CD14-positive monocyte (primary cell): ENCODE data around the gene ELMO1. TPM values are rescaled to one million over a fixed set of nuclear protein-coding genes. Genes with fewer than 3 reads are reported as not detected.

Experiments
- DNase-seq, 3 donors: peaks; one replicate each; pipeline ENCODE4 v3.0.0-alpha.2; 2011 to 2022
- H2AFZ ChIP-seq: 2 replicates; pipeline ENCODE4 v1.6.0; 2012; ENCODE audit warnings: mild to moderate bottlenecking, low read depth, low read length, inconsistent platforms; ENCODE audit not compliant: insufficient read depth, poor library complexity, severe bottlenecking
- H3K27ac ChIP-seq, 2 donors: 1 replicate in 1 of 2; 2 replicates in 1 of 2; pipeline ENCODE4 v1.5.1; 2012 to 2013; ENCODE audit warnings: low read length in 2 of 2, control low read depth in 1 of 2, inconsistent platforms in 1 of 2, low read depth in 1 of 2, mild to moderate bottlenecking in 1 of 2
- H3K27me3 ChIP-seq, 2 donors: one replicate each; pipeline versions ENCODE4 v1.6.0 to v1.6.1; 2011 to 2013; ENCODE audit warnings: low read length in 2 of 2; ENCODE audit not compliant: control insufficient read depth in 2 of 2, insufficient read depth in 2 of 2
- H3K36me3 ChIP-seq, 2 donors: replicated peaks in 1 of 2; 1 replicate in 1 of 2; 2 replicates in 1 of 2; pipeline versions ENCODE4 v1.5.1 to v1.6.1; 2012 to 2013; ENCODE audit warnings: low read length in 2 of 2, control low read depth in 1 of 2, inconsistent platforms in 1 of 2, mild to moderate bottlenecking in 1 of 2; ENCODE audit not compliant: insufficient read depth in 2 of 2, control insufficient read depth in 1 of 2
- H3K4me1 ChIP-seq, 2 donors: 1 replicate in 1 of 2; 2 replicates in 1 of 2; pipeline versions ENCODE4 v1.5.1 to v1.6.1; 2012 to 2013; ENCODE audit warnings: low read length in 2 of 2, control low read depth in 1 of 2, inconsistent platforms in 1 of 2, mild to moderate bottlenecking in 1 of 2, moderate library complexity in 1 of 2; ENCODE audit not compliant: insufficient read depth in 2 of 2, control insufficient read depth in 1 of 2
- H3K4me2 ChIP-seq: replicated peaks from 2 replicates; pipeline ENCODE3; 2012; ENCODE audit warnings: low read length, moderate library complexity, mild to moderate bottlenecking; ENCODE audit not compliant: poor library complexity, severe bottlenecking; ENCODE audit errors: extremely low read depth
- H3K4me3 ChIP-seq, 3 experiments: fragments of 200-600 bp in 1 of 3; sonication (generic) in 1 of 3; replicated peaks in 1 of 3; 1 replicate in 2 of 3; 2 replicates in 1 of 3; pipeline ENCODE4 v1.5.1; 2011 to 2013; ENCODE audit warnings: low read length in 3 of 3, mild to moderate bottlenecking in 3 of 3, control low read depth in 2 of 3, low read depth in 2 of 3, inconsistent platforms in 1 of 3, moderate library complexity in 1 of 3
- H3K79me2 ChIP-seq: 2 replicates; pipeline ENCODE4 v1.6.0; 2012; ENCODE audit warnings: mild to moderate bottlenecking, control low read depth, inconsistent platforms, low read length, moderate library complexity; ENCODE audit not compliant: insufficient read depth
- H3K9ac ChIP-seq: 2 replicates; pipeline ENCODE4 v1.6.0; 2017; ENCODE audit warnings: low read length, mild to moderate bottlenecking; ENCODE audit not compliant: insufficient read depth, poor library complexity, severe bottlenecking
- H3K9me3 ChIP-seq, 2 donors: replicated peaks in 1 of 2; 1 replicate in 1 of 2; 2 replicates in 1 of 2; pipeline versions ENCODE4 v1.5.1 to v1.6.1; 2012 to 2013; ENCODE audit warnings: low read length in 2 of 2, control low read depth in 1 of 2; ENCODE audit not compliant: control insufficient read depth in 1 of 2, insufficient read depth in 1 of 2
- H4K20me1 ChIP-seq: 2 replicates; pipeline ENCODE4 v1.6.0; 2012; ENCODE audit warnings: mild to moderate bottlenecking, low read length, control low read depth, moderate library complexity; ENCODE audit not compliant: insufficient read depth
- H3K27ac Mint-ChIP-seq, 7 donors: one replicate each; pipeline ENCODE4 v1.8.0; 2020; ENCODE audit warnings: mild to moderate bottlenecking in 7 of 7, mixed read lengths in 7 of 7, moderate library complexity in 6 of 7, inconsistent platforms in 2 of 7
- H3K27me3 Mint-ChIP-seq, 3 donors: one replicate each; pipeline ENCODE4 v1.8.0; 2021 to 2022; ENCODE audit warnings: low read depth in 3 of 3, mild to moderate bottlenecking in 3 of 3, mixed read lengths in 3 of 3, moderate library complexity in 3 of 3, inconsistent platforms in 1 of 3
- H3K36me3 Mint-ChIP-seq, 2 donors: one replicate each; pipeline ENCODE4 v1.8.0; 2020; ENCODE audit warnings: mixed read lengths in 2 of 2, inconsistent platforms in 1 of 2, mild to moderate bottlenecking in 1 of 2
- H3K4me1 Mint-ChIP-seq: one replicate; pipeline ENCODE4 v1.8.0; 2020; ENCODE audit warnings: mild to moderate bottlenecking, mixed read lengths
- H3K4me3 Mint-ChIP-seq, 2 donors: one replicate each; pipeline ENCODE4 v1.8.0; 2020; ENCODE audit warnings: mild to moderate bottlenecking in 2 of 2, mixed read lengths in 2 of 2, moderate library complexity in 1 of 2
- H3K9me3 Mint-ChIP-seq, 7 donors: one replicate each; pipeline ENCODE4 v1.8.0; 2020 to 2022; ENCODE audit warnings: mixed read lengths in 7 of 7, mild to moderate bottlenecking in 6 of 7, moderate library complexity in 6 of 7, inconsistent platforms in 2 of 7
- CTCF ChIP-seq: fragments of 200-600 bp; IDR thresholded peaks from one replicate; pipeline ENCODE4 v1.8.0; 2022; ENCODE audit warnings: antibody characterized with exemption, mild to moderate bottlenecking
- WGBS: methylation state at CpG from one replicate; pipeline ENCODE4 v1.1.5; 2013; ENCODE audit warnings: missing lambda C conversion rate; ENCODE audit not compliant: insufficient coverage; 5-methylcytosine and 5-hydroxymethylcytosine counted together
- intact Hi-C, 2 donors: fragments of 100-400 bp; cut with micrococcal nuclease; formaldehyde crosslinking; loops; one replicate each; pipeline versions ENCODE4 v1.15.0 to v1.15.1; 2023
- polyA plus RNA-seq, 3 donors: library from polyadenylated mRNA; depleted of rRNA in 1 of 3; unstranded in 2 of 3; stranded (reverse) in 1 of 3; fragments of 300-500 nt in 2 of 3; fragments of >200 nt in 1 of 3; fragmentation: Illumina TruSeq in 2 of 3; gene quantifications; 1 replicate in 2 of 3; 2 replicates in 1 of 3; pipeline ENCODE4 v1.2.3, GENCODE V29; 2012 to 2021

ELMO1 gene
- polyA plus RNA-seq, 3 donors, result 46.6 to 50.2 (median 46.7) TPM

- DNase-seq, result peak; percentile 64 to 80 (median 72)
- H3K4me3 Mint-ChIP-seq, result peak overlapping the region; percentile 74 to 93
- H3K79me2 ChIP-seq, result peaks cover 88% of the 10 kb centered on the region
- peak overlapping the region; percentile 53 for H3K4me2 ChIP-seq
- H2AFZ ChIP-seq, result peak overlapping the region; percentile 38
- TF ChIP-seq CTCF, result no peak
- peaks cover 37% of the 10 kb centered on the region in 2 donors for H3K4me1 ChIP-seq
- peak overlapping the region; percentile 62 to 77 for H3K27ac ChIP-seq
- 0% methylated on average over 4 of the region's 5 CpGs for WGBS
- H3K27ac Mint-ChIP-seq, result peak overlapping the region; percentile 87 to 94 (median 91)
- peaks cover 2 to 39% of the 10 kb centered on the region in 2 donors for H3K36me3 ChIP-seq
- no peaks in the 10 kb centered on the region for H3K9me3 ChIP-seq
- H3K9me3 Mint-ChIP-seq, result peaks cover 0 to 2% (median 0%) of the 10 kb centered on the region in 7 donors
- H3K4me1 Mint-ChIP-seq, result peaks cover 61% of the 10 kb centered on the region
- intact Hi-C loops, result no loop called here
- H3K27me3 ChIP-seq, result no peaks in the 10 kb centered on the region
- H3K36me3 Mint-ChIP-seq, result peaks cover 32 to 47% of the 10 kb centered on the region in 2 donors
- peaks cover 72% of the 10 kb centered on the region for H4K20me1 ChIP-seq
- H3K9ac ChIP-seq, result peak overlapping the region; percentile 12
- peak overlapping the region; percentile 4 to 56 (median 44) for H3K4me3 ChIP-seq
- peaks cover 0 to 2% (median 1%) of the 10 kb centered on the region in 3 donors for H3K27me3 Mint-ChIP-seq
These were observed 112.4 kb downstream of the ELMO1 start for GRCh38 chr7:37336259-37336658.

GRCh38 chr7:37333075-37333474 is 115.6 kb downstream of the ELMO1 start:
- Mint-ChIP-seq H3K9me3 (peaks cover 0 to 2% (median 0%) of the 10 kb centered on the region in 7 donors), H3K36me3 (peaks cover 16 to 32% of the 10 kb centered on the region in 2 donors), H3K4me3 (no peak overlapping the region), H3K27ac (peak overlapping the region in 3 of 7 donors; percentile 1 to 75 (median 16)), H3K27me3 (peaks cover 0 to 2% (median 1%) of the 10 kb centered on the region in 3 donors), H3K4me1 (peaks cover 50% of the 10 kb centered on the region)
- H3K27ac ChIP-seq, result peak overlapping the region in 1 of 2 donors; percentile 14
- H3K4me2 ChIP-seq, result no peak overlapping the region
- H3K4me1 ChIP-seq, result peaks cover 31 to 37% of the 10 kb centered on the region in 2 donors
- H3K79me2 ChIP-seq, result peaks cover 82% of the 10 kb centered on the region
- H3K27me3 ChIP-seq, result no peaks in the 10 kb centered on the region
- H3K36me3 ChIP-seq, result peaks cover 2 to 28% of the 10 kb centered on the region in 2 donors
- no peak for TF ChIP-seq CTCF
- H2AFZ ChIP-seq, result no peak overlapping the region
- H4K20me1 ChIP-seq, result peaks cover 84% of the 10 kb centered on the region
- peak in 1 of 3 donors; percentile 12 for DNase-seq
- no peak overlapping the region for H3K4me3 ChIP-seq
- intact Hi-C loops, result no loop called here
- H3K9ac ChIP-seq, result no peak overlapping the region
- H3K9me3 ChIP-seq, result no peaks in the 10 kb centered on the region
- no CpG with 5 or more reads among the region's 1 CpG for WGBS
